K562 (cell line): ENCODE measurements around the gene PSMD11. TPM values are rescaled to one million over a fixed set of nuclear protein-coding genes. Genes with fewer than 3 reads are reported as not detected.

Source experiments
- ATAC-seq: fragments of 200-7000 bp; cut with Tn5 transposase; 3 replicates; pipeline ENCODE4 v1.9.1; 2020; ENCODE audit warnings: moderate library complexity
- BruUV-seq: library from RNA; stranded (reverse); fragments of 400-500 nt; replicated peaks from 2 replicates; lab custom pipeline; 2021; lab: Mats Ljungman, UMichigan
- CTCF ChIA-PET: fragments of 300-600 bp; formaldehyde crosslinking; extraction: SDS; loops from one replicate; lab custom pipeline; 2021; ENCODE audit warnings: low intra/inter-chr PET ratio; lab: Yijun Ruan, JAX
- POLR2A ChIA-PET: fragments of 300-600, 350-650 bp; sonication (Branson Sonifier 250); formaldehyde crosslinking; extraction: SDS; loops from one replicate; lab custom pipeline; 2021; ENCODE audit warnings: antibody characterized with exemption, inconsistent platforms; lab: Yijun Ruan, JAX
- DNase-seq, 4 experiments: peaks; one replicate each; pipeline versions ENCODE4 v3.0.0 to v3.0.0-alpha.2; 2011 to 2018; ENCODE audit warnings: low spot score in 3 of 4, mixed read lengths in 3 of 4; ENCODE audit errors: extremely low read depth in 1 of 4
- FAIRE-seq: peaks from 2 replicates; lab custom pipeline; 2011; peaks lifted over from hg19 to GRCh38; lab: Jason Lieb, UNC
- H2AFZ ChIP-seq: 2 replicates; pipeline ENCODE4 v1.6.0; 2011; ENCODE audit warnings: low read depth, low read length, control low read depth, inconsistent platforms
- H3K27ac ChIP-seq: fragments of 200-600 bp; 3 replicates; pipeline ENCODE4 v1.8.0; 2011; ENCODE audit warnings: low read depth, mild to moderate bottlenecking, control low read depth, inconsistent platforms, low read length, moderate library complexity, mixed read lengths; ENCODE audit errors: extremely low read depth
- H3K27me3 ChIP-seq, 2 experiments: fragments of 300-600 bp in 1 of 2; 2 replicates in 1 of 2; 3 replicates in 1 of 2; pipeline versions ENCODE4 v1.6.0 to v1.8.0; 2011; ENCODE audit warnings: inconsistent platforms in 2 of 2, low read length in 2 of 2, mild to moderate bottlenecking in 1 of 2, mixed read lengths in 1 of 2, moderate library complexity in 1 of 2; ENCODE audit not compliant: control insufficient read depth in 2 of 2, insufficient read depth in 2 of 2
- H3K36me3 ChIP-seq: fragments of 300-600 bp; 3 replicates; pipeline ENCODE4 v1.8.0; 2011; ENCODE audit warnings: mild to moderate bottlenecking, low read length, inconsistent platforms; ENCODE audit not compliant: control insufficient read depth, insufficient read depth
- H3K4me1 ChIP-seq, 2 experiments: fragments of 200-600 bp in 1 of 2; replicated peaks in 1 of 2; 2 replicates in 1 of 2; 3 replicates in 1 of 2; pipeline versions ENCODE4 v1.5.1 to v1.8.0; 2011; ENCODE audit warnings: inconsistent platforms in 2 of 2, low read length in 2 of 2, mild to moderate bottlenecking in 1 of 2, mixed read lengths in 1 of 2, moderate library complexity in 1 of 2; ENCODE audit not compliant: control insufficient read depth in 2 of 2, insufficient read depth in 2 of 2
- H3K4me2 ChIP-seq: 2 replicates; pipeline ENCODE4 v1.6.1; 2011; ENCODE audit warnings: low read length, control low read depth, inconsistent platforms, mixed read lengths; ENCODE audit not compliant: insufficient read depth
- H3K4me3 ChIP-seq: fragments of 200-600 bp; sonication (generic), shearing (Covaris generic); 2 replicates; pipeline ENCODE4 v1.5.1; 2016; ENCODE audit warnings: control low read depth, inconsistent platforms
- H3K79me2 ChIP-seq: fragments of 200-600 bp; 3 replicates; pipeline ENCODE4 v1.8.0; 2011; ENCODE audit warnings: low read length, inconsistent platforms; ENCODE audit not compliant: control insufficient read depth, insufficient read depth
- H3K9ac ChIP-seq, 2 experiments: 2 replicates each; pipeline versions ENCODE4 v1.6.0 to v1.6.1; 2011; ENCODE audit warnings: low read depth in 2 of 2, low read length in 2 of 2, control low read depth in 1 of 2, inconsistent platforms in 1 of 2, mild to moderate bottlenecking in 1 of 2, mixed read lengths in 1 of 2; ENCODE audit not compliant: insufficient read depth in 1 of 2
- H3K9me1 ChIP-seq: one replicate; pipeline ENCODE4 v1.6.0; 2011; ENCODE audit warnings: inconsistent platforms, mild to moderate bottlenecking, low read length, moderate library complexity; ENCODE audit not compliant: control insufficient read depth, insufficient read depth
- H3K9me3 ChIP-seq: replicated peaks from 2 replicates; pipeline ENCODE4 v1.5.1; 2011; ENCODE audit warnings: low read depth, low read length, inconsistent platforms; ENCODE audit not compliant: control insufficient read depth, insufficient read depth
- H4K20me1 ChIP-seq: replicated peaks from 2 replicates; pipeline ENCODE4 v1.6.1; 2011; ENCODE audit warnings: low read length, inconsistent platforms, mixed read lengths; ENCODE audit not compliant: control insufficient read depth, insufficient read depth
- EWSR1 ChIP-seq: fragments of 450-650 bp; IDR thresholded peaks from 2 replicates; pipeline ENCODE4 v1.6.1; 2018; ENCODE audit warnings: borderline replicate concordance, mild to moderate bottlenecking, low read depth, moderate library complexity; ENCODE audit not compliant: partially characterized antibody
- NBN ChIP-seq: fragments of 450-650 bp; IDR thresholded peaks from 2 replicates; pipeline ENCODE4 v1.6.1; 2016; ENCODE audit warnings: low read depth, mild to moderate bottlenecking
- NFIC ChIP-seq: fragments of 450-650 bp; IDR thresholded peaks from 2 replicates; pipeline ENCODE4 v1.6.1; 2017; ENCODE audit warnings: mild to moderate bottlenecking, inconsistent platforms
- SPI1 ChIP-seq: IDR thresholded peaks from 2 replicates; pipeline ENCODE4 v1.6.1; 2011; ENCODE audit warnings: low read depth, low read length, control low read depth, borderline replicate concordance
- WGBS: fragments of 100-300 bp; shearing (Covaris generic); methylation state at CpG from one replicate; pipeline ENCODE4 v1.1.6; 2016; ENCODE audit warnings: low coverage, mixed read lengths; ENCODE audit not compliant: insufficient coverage; ENCODE audit errors: missing lambda C conversion rate; 5-methylcytosine and 5-hydroxymethylcytosine counted together
- in situ Hi-C: fragments of 300-500 bp; cut with MboI; formaldehyde crosslinking; loops from 4 replicates; pipeline ENCODE4 v1.15.0; 2018; ENCODE audit warnings: inconsistent platforms, mixed read lengths
- intact Hi-C: fragments of 100-400 bp; cut with micrococcal nuclease; formaldehyde crosslinking; loops from 2 replicates; pipeline ENCODE4 v1.14.2; 2022
- polyA plus RNA-seq, 8 experiments: library from polyadenylated mRNA; depleted of rRNA in 4 of 8; stranded (reverse) in 5 of 8; unstranded in 3 of 8; fragments of >200 nt; fragmentation: Nextera tagmentation in 2 of 8; fragmentation: Illumina TruSeq in 1 of 8; extraction: Ambion mirVana in 2 of 8; extraction: Trizol in 1 of 8; gene quantifications; 2 replicates each; pipeline versions ENCODE4 v1.2.1 to v1.2.3, GENCODE V29; 2011 to 2014; ENCODE audit warnings: inconsistent platforms in 1 of 8, missing spikeins in 1 of 8
- total RNA-seq, 7 experiments: library from RNA; depleted of rRNA in 6 of 7; stranded (reverse); fragments of >200 nt in 6 of 7; fragmentation: Illumina TruSeq in 2 of 7; extraction: Trizol in 2 of 7; gene quantifications; 2 replicates each; pipeline versions ENCODE4 v1.2.1 to v1.2.3, GENCODE V29; 2011 to 2021; ENCODE audit warnings: low replicate concordance in 1 of 7

The PSMD11 gene
- total and polyA plus RNA-seq, 9 of the 15 experiments (the other 6 are each of a cell fraction or from before 2014, with no cell fraction given): 104 to 378 (median 158) TPM

DNA sequence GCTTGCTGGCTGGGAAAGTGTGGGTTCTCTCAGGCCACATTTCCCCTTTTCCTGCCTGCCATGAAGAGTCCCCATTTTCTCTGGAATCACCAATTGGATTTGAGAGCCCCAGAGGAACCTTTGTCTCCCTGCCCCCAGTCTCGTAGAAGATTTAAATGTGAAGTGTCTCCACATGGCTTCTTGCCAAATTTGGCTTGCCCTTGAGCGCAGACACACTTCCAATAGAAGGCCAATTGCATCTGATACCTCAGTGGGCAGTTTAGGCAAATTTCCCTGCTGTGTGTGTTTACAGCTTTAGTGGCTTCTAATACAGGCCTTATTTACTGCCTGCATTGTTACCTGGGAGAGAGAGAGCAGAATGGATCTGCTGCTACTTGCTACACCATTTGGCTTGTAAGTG, 72.1 kb downstream of the PSMD11 start:
- in situ Hi-C loops: no loop called here
- Histone ChIP-seq H3K27ac (no peak overlapping the region), H3K27me3 (no peaks in the 10 kb centered on the region), H3K4me1 (peaks cover 0 to 4% of the 10 kb centered on the region in 2 experiments; a peak in 1 of 5 replicates), H3K9ac (no peak overlapping the region), H2AFZ (no peak overlapping the region), H3K9me1 (no peaks in the 10 kb centered on the region), H4K20me1 (no peaks in the 10 kb centered on the region), H3K9me3 (no peaks in the 10 kb centered on the region), H3K79me2 (no peaks in the 10 kb centered on the region)
- FAIRE-seq (no peak), DNase-seq (no peak)
- BruUV-seq: no TSS peak
- CTCF ChIA-PET: no interaction called here
- TF ChIP-seq NFIC: peak; percentile 74
- no peak for TF ChIP-seq EWSR1
- TF ChIP-seq, all 486 proteins: peak for 1
- 17% methylated on average over 2 of the region's 2 CpGs for WGBS
- intact Hi-C loops: no loop called here
- POLR2A ChIA-PET: no interaction called here
- no peak overlapping the region for H3K4me2 ChIP-seq
- H3K36me3 ChIP-seq: no peaks in the 10 kb centered on the region
- ATAC-seq: no peak
- H3K4me3 ChIP-seq: no peak overlapping the region

GRCh38 chr17:32516940-32517701, 72.8 kb downstream of the PSMD11 start:
- H3K36me3 ChIP-seq: no peaks in the 10 kb centered on the region
- 53% methylated on average over 12 of the region's 12 CpGs for whole genome bisulfite sequencing
- H2AFZ ChIP-seq: no peak overlapping the region
- peaks cover 0 to 4% of the 10 kb centered on the region in 2 experiments; a peak in 1 of 5 replicates for H3K4me1 ChIP-seq
- TF ChIP-seq NBN: no peak
- peak; percentile 57; the same call in 1 of the 2 replicates for TF ChIP-seq SPI1
- no peaks in the 10 kb centered on the region for H3K27me3 ChIP-seq
- no peak overlapping the region for H3K4me3 ChIP-seq
- CTCF ChIA-PET: no interaction called here
- POLR2A ChIA-PET: no interaction called here
- no peak for FAIRE-seq
- no TSS peak for BruUV-seq
- no peak for DNase-seq
- ATAC-seq: no peak
- H3K9me1 ChIP-seq: no peaks in the 10 kb centered on the region
- no peak overlapping the region for H3K4me2 ChIP-seq
- no peak overlapping the region for H3K27ac ChIP-seq
- H3K9ac ChIP-seq: no peak overlapping the region
- in situ Hi-C loops (no loop called here), intact Hi-C loops (no loop called here)
- no peaks in the 10 kb centered on the region for H3K79me2 ChIP-seq
- no peaks in the 10 kb centered on the region for H4K20me1 ChIP-seq
- H3K9me3 ChIP-seq: no peaks in the 10 kb centered on the region
